Stimulated activated CD4-positive, alpha-beta T cell treated with anti-CD3 and anti-CD28 coated beads, Interleukin-15, amount 100 ng/mL, for 24 hours (primary cell): ENCODE data around the gene AFAP1.

ENCODE experiments used
- DNase-seq: peaks from one replicate; pipeline ENCODE4 v3.0.0-alpha.2; 2020

The AFAP1 gene

GRCh38 chr4:7817877-7818398 is 121.7 kb downstream of the AFAP1 start:
- DNase-seq, result no peak

- no peak for DNase-seq
Observed at GRCh38 chr4:7816771-7817170, 122.9 kb downstream of the AFAP1 start.

GRCh38 chr4:7815981-7816380 is 123.7 kb downstream of the AFAP1 start:
- no peak for DNase-seq

GRCh38 chr4:7815562-7815961 is 124.1 kb downstream of the AFAP1 start:
- no peak for DNase-seq

GRCh38 chr4:7814451-7814850 is 125.2 kb downstream of the AFAP1 start:
- no peak for DNase-seq

- DNase-seq, result peak; percentile 30
Observed at GRCh38 chr4:7813674-7814073, 126.0 kb downstream of the AFAP1 start.

- no peak for DNase-seq
Observed at GRCh38 chr4:7812921-7813320, 126.7 kb downstream of the AFAP1 start.

- no peak for DNase-seq
Observed at GRCh38 chr4:7812231-7812857, 127.3 kb downstream of the AFAP1 start.

GRCh38 chr4:7811536-7812191 is 128.0 kb downstream of the AFAP1 start:
- no peak for DNase-seq

GRCh38 chr4:7810783-7811535 is 128.7 kb downstream of the AFAP1 start:
- DNase-seq, result no peak

GRCh38 chr4:7808752-7809151 is 130.9 kb downstream of the AFAP1 start:
- DNase-seq, result no peak

GRCh38 chr4:7808181-7808580 is 131.5 kb downstream of the AFAP1 start:
- DNase-seq, result no peak

- DNase-seq, result no peak
Observed at GRCh38 chr4:7807351-7807921, 132.2 kb downstream of the AFAP1 start.

- DNase-seq, result no peak
Observed at GRCh38 chr4:7806338-7807090, 133.1 kb downstream of the AFAP1 start.

GRCh38 chr4:7805533-7806337 is 133.9 kb downstream of the AFAP1 start:
- no peak for DNase-seq

GRCh38 chr4:7804756-7805385 is 134.8 kb downstream of the AFAP1 start:
- no peak for DNase-seq

GRCh38 chr4:7803992-7804755 is 135.5 kb downstream of the AFAP1 start:
- DNase-seq, result peak; percentile 90

- DNase-seq, result no peak
Observed at GRCh38 chr4:7803371-7803770, 136.3 kb downstream of the AFAP1 start.

- peak; percentile 88 for DNase-seq
Observed at GRCh38 chr4:7802093-7802726, 137.5 kb downstream of the AFAP1 start.

- no peak for DNase-seq
Observed at GRCh38 chr4:7801641-7802040, 138.0 kb downstream of the AFAP1 start.
